ENCODE data around the gene ZNF548. TPM values are rescaled to one million over a fixed set of nuclear protein-coding genes. Genes with fewer than 3 reads are reported as not detected.

ZNF548 gene
- 10 to 100 TPM in 2 of 4 donors, 1 to 10 TPM in 2; 4.2 to 13.1 (median 8.2) TPM for total RNA-seq

DNA sequence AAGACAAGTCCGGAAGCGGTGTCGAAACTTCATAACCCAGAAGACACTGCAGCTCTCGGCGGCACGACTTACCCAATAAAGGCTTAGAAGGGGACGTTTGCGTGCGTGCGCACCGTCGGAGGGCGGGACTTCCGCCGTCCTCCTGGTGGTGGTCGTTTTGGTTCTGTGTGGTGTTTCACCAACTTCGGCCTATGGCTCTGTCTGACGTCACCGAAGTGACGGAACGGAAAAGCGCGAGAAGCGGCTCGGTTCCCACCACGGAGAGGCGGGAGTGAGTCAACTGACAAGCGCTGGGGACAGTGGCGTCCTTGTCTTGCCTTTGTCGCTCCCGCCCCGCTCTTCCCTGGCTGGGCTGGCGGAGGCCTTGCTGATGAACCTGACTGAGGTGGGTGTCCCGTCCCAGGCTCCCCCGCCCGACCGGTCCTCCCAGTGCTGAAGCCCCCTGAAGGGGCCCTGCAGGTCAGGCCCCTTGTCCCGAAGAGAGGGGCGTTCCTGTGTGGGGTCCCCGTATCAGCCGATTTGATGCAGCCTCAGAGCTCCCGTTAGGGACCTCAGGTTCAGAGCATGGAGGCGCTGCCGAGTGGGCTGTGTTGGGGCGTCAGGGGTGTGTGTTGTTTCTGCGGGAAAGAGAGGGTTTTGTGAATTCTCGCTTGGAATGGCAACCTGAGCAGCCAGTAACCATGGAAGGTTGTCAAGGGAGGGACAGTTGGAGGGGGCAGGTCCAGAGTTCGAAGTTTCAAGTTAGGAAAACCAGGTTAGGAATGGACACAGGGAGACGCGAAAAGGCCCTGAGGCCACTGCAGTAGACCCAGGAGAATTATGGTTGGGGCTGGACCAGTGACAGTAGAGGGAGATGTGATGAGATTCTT is at the start of gene ZNF548:
Gene ZNF548 (plus strand): TSS at position 125 of the 869 bp plus-strand sequence. CDS start 246 bp downstream, at position 371.
- intact Hi-C loops (cut with DNase I; ENCODE audit: low total_unique reads) = no loop called here
- peaks cover 0 to 9% (median 4%) of the 10 kb centered on the region in 4 donors for H3K36me3 ChIP-seq
- in situ Hi-C loops (cut with MboI; ENCODE audit: low pct_ligation_motif_present in 1 of 4, low pct_unique_long_range_greater_than_20kb in 1 of 4, low sequenced_read_pairs in 3 of 4) = no loop called here
- H3K27ac ChIP-seq = peak within 1 kb of the TSS; percentile 84 to 90 (median 89)
- 2 to 3% methylated on average over 18 to 48 of the region's 50 CpGs for WGBS, 2 donors (ENCODE audit: low coverage in 1 of 2)
- no peaks in the 10 kb centered on the region for H3K27me3 ChIP-seq
- DNase-seq = peak; percentile 95
- peaks cover 3 to 4% of the 10 kb centered on the region in 2 donors for H3K9me3 ChIP-seq
- no peak for TF ChIP-seq EP300 (IDR thresholded peaks at IDR 0.05; ENCODE audit: low read depth)
- TF ChIP-seq, protein P1, sequence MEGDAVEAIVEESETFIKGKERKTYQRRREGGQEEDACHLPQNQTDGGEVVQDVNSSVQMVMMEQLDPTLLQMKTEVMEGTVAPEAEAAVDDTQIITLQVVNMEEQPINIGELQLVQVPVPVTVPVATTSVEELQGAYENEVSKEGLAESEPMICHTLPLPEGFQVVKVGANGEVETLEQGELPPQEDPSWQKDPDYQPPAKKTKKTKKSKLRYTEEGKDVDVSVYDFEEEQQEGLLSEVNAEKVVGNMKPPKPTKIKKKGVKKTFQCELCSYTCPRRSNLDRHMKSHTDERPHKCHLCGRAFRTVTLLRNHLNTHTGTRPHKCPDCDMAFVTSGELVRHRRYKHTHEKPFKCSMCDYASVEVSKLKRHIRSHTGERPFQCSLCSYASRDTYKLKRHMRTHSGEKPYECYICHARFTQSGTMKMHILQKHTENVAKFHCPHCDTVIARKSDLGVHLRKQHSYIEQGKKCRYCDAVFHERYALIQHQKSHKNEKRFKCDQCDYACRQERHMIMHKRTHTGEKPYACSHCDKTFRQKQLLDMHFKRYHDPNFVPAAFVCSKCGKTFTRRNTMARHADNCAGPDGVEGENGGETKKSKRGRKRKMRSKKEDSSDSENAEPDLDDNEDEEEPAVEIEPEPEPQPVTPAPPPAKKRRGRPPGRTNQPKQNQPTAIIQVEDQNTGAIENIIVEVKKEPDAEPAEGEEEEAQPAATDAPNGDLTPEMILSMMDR (IDR thresholded peaks at IDR 0.05) = peak; percentile 13 to 65 (median 31)
- TF ChIP-seq POLR2A (IDR thresholded peaks at IDR 0.05) = peak; percentile 58
- peak; percentile 74 to 84 (median 76) for TF ChIP-seq POLR2AphosphoS5 (IDR thresholded peaks at IDR 0.05)
- H3K4me1 ChIP-seq = peaks cover 6 to 18% (median 8%) of the 10 kb centered on the region in 4 donors
- H3K4me3 ChIP-seq = peak within 1 kb of the TSS; percentile 63 to 89 (median 73)

DNA sequence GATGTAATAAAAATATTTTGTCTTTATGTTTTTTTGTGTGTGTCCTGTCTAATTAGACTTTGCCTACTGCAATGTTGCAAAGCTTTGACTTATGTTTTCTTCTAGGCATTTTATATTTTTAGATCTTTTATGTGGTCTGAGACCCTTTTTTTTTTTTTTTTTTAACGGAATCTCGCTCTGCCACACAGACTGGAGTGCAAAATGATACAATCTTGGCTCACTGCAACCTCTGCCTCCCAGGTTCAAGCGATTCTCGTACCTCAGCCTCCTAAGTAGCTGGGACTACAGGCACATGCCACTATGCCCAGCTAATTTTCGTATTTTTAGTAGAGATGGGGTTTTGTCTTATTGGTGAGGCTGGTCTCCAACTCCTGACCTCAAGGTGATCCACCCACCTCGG is 47.1 kb upstream of the ZNF548 start:
- no peaks in the 10 kb centered on the region for H3K4me1 ChIP-seq
- H3K36me3 ChIP-seq = no peaks in the 10 kb centered on the region
- H3K9me3 ChIP-seq = no peaks in the 10 kb centered on the region
- no peak overlapping the region for H3K4me3 ChIP-seq
- in situ Hi-C loops (cut with MboI; ENCODE audit: low pct_ligation_motif_present in 1 of 4, low pct_unique_long_range_greater_than_20kb in 1 of 4, low sequenced_read_pairs in 3 of 4) (no loop called here), intact Hi-C loops (cut with DNase I; ENCODE audit: low total_unique reads) (loop anchor here (10.0 kb wide), 1 partner anchor 252 kb away; the partner anchor contains the start of gene ZNF530)
- no peak for TF ChIP-seq EP300 (IDR thresholded peaks at IDR 0.05; ENCODE audit: low read depth)
- DNase-seq = no peak
- H3K27me3 ChIP-seq = no peaks in the 10 kb centered on the region
- WGBS, 2 donors (ENCODE audit: low coverage in 1 of 2) = 73 to 74% methylated on average over 5 to 6 of the region's 6 CpGs
- no peak overlapping the region for H3K27ac ChIP-seq

DNA sequence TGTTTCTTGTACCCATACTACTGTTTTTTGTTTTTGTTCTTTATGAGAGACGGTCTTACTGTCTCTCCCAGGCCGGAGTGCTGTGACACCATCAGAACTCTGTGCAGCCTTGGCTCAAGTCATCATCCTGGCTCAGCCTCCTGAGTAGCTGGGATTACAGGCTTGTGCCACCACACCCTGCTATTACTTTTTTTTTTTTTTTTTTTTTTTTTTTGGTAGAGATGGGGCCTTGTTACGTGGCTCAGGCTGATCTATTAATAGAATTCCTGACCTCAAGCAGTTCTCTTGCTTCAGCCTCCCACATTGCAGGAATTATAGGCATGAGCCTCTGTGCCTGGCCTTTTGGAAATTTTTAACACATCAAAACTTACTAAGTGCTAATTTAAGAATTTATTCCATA is 41.5 kb upstream of the ZNF548 start:
- TF ChIP-seq, protein P1 (IDR thresholded peaks at IDR 0.05) = no peak
- TF ChIP-seq EP300 (IDR thresholded peaks at IDR 0.05; ENCODE audit: low read depth) (no peak), POLR2A (IDR thresholded peaks at IDR 0.05) (no peak), POLR2AphosphoS5 (IDR thresholded peaks at IDR 0.05) (no peak)
- intact Hi-C loops (cut with DNase I; ENCODE audit: low total_unique reads) (loop anchor here (10.0 kb wide), 1 partner anchor 247 kb away; the partner anchor contains the start of gene ZNF530), in situ Hi-C loops (cut with MboI; ENCODE audit: low pct_ligation_motif_present in 1 of 4, low pct_unique_long_range_greater_than_20kb in 1 of 4, low sequenced_read_pairs in 3 of 4) (no loop called here)
- Histone ChIP-seq H3K36me3 (no peaks in the 10 kb centered on the region), H3K27ac (no peak overlapping the region), H3K27me3 (no peaks in the 10 kb centered on the region), H3K4me1 (peaks cover 8 to 19% (median 12%) of the 10 kb centered on the region in 4 donors), H3K4me3 (no peak overlapping the region), H3K9me3 (no peaks in the 10 kb centered on the region)
- no peak for DNase-seq
- WGBS, 2 donors (ENCODE audit: low coverage in 1 of 2) = 59 to 100% methylated on average over 2 to 3 of the region's 3 CpGs

DNA sequence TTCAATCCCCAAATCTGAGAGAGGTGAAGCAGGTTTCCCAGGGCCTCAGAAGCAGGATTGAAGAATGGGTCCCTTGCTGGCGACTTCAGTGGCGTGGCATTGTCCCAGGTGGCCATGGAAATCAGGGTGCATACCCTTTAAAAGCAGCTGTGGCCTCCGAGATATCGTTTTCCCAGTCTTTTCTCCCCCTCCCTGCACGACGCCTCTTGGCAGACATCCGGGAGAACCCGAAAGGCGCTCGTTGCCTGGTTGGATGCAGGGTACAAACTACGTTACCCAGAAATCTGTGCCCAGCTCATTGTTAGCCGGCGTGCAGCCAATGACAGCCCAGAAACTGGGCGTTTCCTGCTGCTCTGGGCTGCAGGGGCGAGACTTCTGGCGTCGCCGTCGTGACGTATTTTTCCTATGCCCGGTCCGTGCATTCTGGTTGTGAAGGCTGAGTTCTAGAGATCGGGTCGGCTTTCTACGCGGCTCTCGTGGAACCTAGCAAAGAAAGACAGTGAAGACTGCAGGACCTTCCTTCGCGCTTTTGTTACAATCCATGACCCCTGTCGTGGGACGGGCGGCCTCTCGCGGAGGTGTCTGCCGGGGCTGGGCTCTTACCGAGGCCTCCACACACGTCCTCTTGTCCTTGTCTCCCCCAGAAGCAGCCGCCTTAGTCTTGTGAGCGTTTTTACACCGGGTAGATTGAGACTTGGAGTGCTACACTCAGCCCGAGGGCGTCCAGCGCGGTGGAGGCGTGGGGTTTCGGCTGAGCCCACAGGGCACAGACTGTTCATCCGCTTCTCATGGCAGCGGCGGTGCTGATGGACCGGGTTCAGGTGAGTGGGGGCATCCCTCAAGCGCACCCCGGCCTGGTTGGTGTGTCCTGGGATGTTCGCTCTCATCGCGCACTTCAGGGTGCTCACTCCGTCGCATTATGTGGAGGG is 38.5 kb upstream of the ZNF548 start, which contains the start of gene ZNF304:
Gene ZNF304 (plus strand): TSS at position 395 of the 929 bp plus-strand sequence. CDS start 394 bp downstream, at position 789.
- in situ Hi-C loops (cut with MboI; ENCODE audit: low pct_ligation_motif_present in 1 of 4, low pct_unique_long_range_greater_than_20kb in 1 of 4, low sequenced_read_pairs in 3 of 4) = no loop called here
- WGBS, 2 donors (ENCODE audit: low coverage in 1 of 2) = 12% methylated on average over 43 of the region's 57 CpGs; no CpG with 5 or more reads in 1 of the 2 donors
- Histone ChIP-seq H3K4me3 (peak within 1 kb of the TSS; percentile 71 to 84 (median 80)), H3K4me1 (peaks cover 8 to 19% (median 12%) of the 10 kb centered on the region in 4 donors), H3K27ac (peak within 1 kb of the TSS; percentile 75 to 90 (median 82)), H3K27me3 (no peaks in the 10 kb centered on the region), H3K9me3 (peaks cover 5 to 19% of the 10 kb centered on the region in 2 donors), H3K36me3 (peaks cover 2 to 23% (median 14%) of the 10 kb centered on the region in 4 donors)
- peak; percentile 57 to 75 (median 67) for TF ChIP-seq POLR2AphosphoS5 (IDR thresholded peaks at IDR 0.05)
- no peak for TF ChIP-seq POLR2A (IDR thresholded peaks at IDR 0.05)
- peak; percentile 92 for DNase-seq
- intact Hi-C loops (cut with DNase I; ENCODE audit: low total_unique reads) = no loop called here
